SK-N-SH treated with all-trans-retinoic acid at 6 μM for 48 hours (cell line): ENCODE results near the gene ZNF30.

Experiments
- ESRRG ChIP-seq: fragments of 250-450 bp; sonication (Bioruptor Pico); IDR thresholded peaks from 2 replicates; pipeline ENCODE4 v1.6.1; 2021; ENCODE audit warnings: mild to moderate bottlenecking
- PATZ1 ChIP-seq: fragments of 250-450 bp; sonication (Bioruptor Pico); IDR thresholded peaks from 2 replicates; pipeline ENCODE4 v1.8.0; 2020; ENCODE audit warnings: mild to moderate bottlenecking, moderate library complexity, borderline replicate concordance
- PPARA ChIP-seq: fragments of 250-450 bp; sonication (Bioruptor Pico); IDR thresholded peaks from 2 replicates; pipeline ENCODE4 v1.5.0; 2020; ENCODE audit warnings: mild to moderate bottlenecking, borderline replicate concordance
- SNAI2 ChIP-seq: fragments of 250-450 bp; sonication (Bioruptor Pico); IDR thresholded peaks from 2 replicates; pipeline ENCODE4 v1.5.0; 2020; ENCODE audit warnings: mild to moderate bottlenecking, moderate library complexity
- TCF4 ChIP-seq: fragments of 250-450 bp; sonication (Bioruptor Pico); IDR thresholded peaks from 2 replicates; pipeline ENCODE4 v1.8.0; 2021; ENCODE audit warnings: mild to moderate bottlenecking, moderate library complexity, borderline replicate concordance
- TSHZ2 ChIP-seq: fragments of 250-450 bp; sonication (Bioruptor Pico); IDR thresholded peaks from 2 replicates; pipeline ENCODE4 v1.5.0; 2020; ENCODE audit warnings: mild to moderate bottlenecking, moderate library complexity
- ZC3H10 ChIP-seq: fragments of 250-450 bp; sonication (Bioruptor Pico); IDR thresholded peaks from 2 replicates; pipeline ENCODE4 v1.5.1; 2021; ENCODE audit warnings: mild to moderate bottlenecking, moderate library complexity
- ZFP30 ChIP-seq: fragments of 450-650 bp; formaldehyde crosslinking; IDR thresholded peaks from 2 replicates; pipeline ENCODE4 v1.5.0; 2022; ENCODE audit warnings: mild to moderate bottlenecking, moderate library complexity
- ZNF70 ChIP-seq: fragments of 450-650 bp; formaldehyde crosslinking; IDR thresholded peaks from 2 replicates; pipeline ENCODE4 v1.5.0; 2020; ENCODE audit warnings: mild to moderate bottlenecking, moderate library complexity
- ZNF8 ChIP-seq: fragments of 450-650 bp; formaldehyde crosslinking; IDR thresholded peaks from 2 replicates; pipeline ENCODE4 v1.5.0; 2020; ENCODE audit warnings: mild to moderate bottlenecking, moderate library complexity

- TF ChIP-seq ESRRG (no peak), ZNF70 (CRISPR knock-in tag) (no peak), PATZ1 (CRISPR knock-in tag) (no peak), ZC3H10 (no peak), SNAI2 (CRISPR knock-in tag) (no peak), PPARA (no peak), ZNF8 (CRISPR knock-in tag) (no peak), TSHZ2 (CRISPR knock-in tag) (no peak), TCF4 (no peak), ZFP30 (no peak)
These were observed 34.4 kb downstream of the ZNF30 start for GRCh38 chr19:34960940-34961679.
